NCI-H2029 treated with DMSO at 0.1 percent for 48 hours (cell line): Measurements from ENCODE around the gene NLRP1.

Source experiments
- DNase-seq: peaks from one replicate; lab custom pipeline; 2025; lab: John Stamatoyannopoulos, UW

The NLRP1 gene

DNA sequence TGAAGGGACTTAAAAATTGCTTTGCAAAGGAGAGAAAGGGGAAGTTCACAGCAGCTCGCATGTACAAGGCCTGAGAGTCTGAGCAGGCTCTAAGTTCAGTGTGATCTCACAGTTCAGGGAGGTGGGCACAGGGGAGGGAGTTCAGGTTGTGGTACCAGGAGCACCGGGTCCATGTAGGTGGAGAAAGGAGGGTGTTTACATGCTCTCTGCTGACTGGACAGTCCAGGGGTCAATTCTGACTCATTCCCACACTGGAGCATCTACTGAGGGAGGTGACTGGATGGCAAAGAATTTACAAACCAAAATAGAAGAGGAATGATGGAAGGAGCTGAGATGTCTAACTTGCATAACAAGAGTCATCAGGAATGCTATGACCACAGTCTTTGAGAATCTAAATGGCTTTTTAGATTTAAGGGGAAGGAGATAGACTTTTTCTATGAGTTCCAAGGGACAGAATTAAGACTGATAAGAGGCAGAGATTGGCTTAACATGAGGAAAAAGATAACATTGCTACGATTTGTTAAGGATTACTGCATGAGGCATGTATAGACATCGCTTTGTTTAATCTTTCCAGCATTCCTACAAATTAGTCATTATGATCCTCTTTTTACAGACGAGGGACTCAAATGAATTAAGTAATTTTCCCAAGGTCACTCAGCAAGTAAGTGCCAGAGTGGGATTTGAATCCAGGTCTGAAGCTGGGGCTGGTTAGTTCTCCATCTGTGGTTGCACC lies 68.1 kb downstream of the NLRP1 start:
- no peak for DNase-seq

DNA sequence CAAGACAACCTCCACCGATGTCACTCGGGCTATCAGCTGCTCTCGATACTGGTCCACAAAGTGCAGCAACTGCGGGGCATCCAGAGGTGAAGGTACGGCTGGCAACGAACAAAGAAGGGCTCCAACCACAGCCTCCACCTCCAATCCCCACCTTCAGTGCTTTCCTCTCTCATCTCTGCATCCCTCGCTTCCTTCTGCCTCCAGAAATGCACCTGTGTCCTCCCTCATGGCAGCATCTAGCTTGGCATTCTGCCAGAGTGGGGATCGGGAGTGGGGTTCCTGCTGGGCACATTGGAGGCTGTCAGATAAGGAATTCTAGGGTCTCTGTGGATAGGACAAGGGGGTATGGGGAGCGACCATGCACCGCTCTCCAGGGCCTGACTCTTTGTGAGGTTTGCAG lies 69.3 kb downstream of the NLRP1 start:
- no peak for DNase-seq

DNA sequence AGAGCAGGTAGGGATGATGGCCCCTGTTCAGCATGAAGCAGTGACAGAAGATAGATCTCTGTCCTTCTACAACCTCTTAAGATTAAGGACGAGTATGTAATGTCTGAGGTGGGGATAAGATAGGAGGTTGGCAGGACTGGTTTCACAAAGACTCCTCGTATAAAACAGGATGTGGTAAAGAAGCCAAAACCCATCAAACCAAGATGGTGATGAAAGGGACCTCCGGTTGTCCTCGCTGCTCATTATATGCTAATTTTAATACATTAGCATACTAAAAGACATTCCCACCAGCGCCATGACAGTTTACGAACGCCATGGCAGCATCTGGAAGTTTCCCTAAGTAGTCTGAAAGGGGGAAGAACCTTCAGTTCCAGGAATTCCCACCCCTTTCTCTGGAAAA lies 70.7 kb downstream of the NLRP1 start:
- no peak for DNase-seq

DNA sequence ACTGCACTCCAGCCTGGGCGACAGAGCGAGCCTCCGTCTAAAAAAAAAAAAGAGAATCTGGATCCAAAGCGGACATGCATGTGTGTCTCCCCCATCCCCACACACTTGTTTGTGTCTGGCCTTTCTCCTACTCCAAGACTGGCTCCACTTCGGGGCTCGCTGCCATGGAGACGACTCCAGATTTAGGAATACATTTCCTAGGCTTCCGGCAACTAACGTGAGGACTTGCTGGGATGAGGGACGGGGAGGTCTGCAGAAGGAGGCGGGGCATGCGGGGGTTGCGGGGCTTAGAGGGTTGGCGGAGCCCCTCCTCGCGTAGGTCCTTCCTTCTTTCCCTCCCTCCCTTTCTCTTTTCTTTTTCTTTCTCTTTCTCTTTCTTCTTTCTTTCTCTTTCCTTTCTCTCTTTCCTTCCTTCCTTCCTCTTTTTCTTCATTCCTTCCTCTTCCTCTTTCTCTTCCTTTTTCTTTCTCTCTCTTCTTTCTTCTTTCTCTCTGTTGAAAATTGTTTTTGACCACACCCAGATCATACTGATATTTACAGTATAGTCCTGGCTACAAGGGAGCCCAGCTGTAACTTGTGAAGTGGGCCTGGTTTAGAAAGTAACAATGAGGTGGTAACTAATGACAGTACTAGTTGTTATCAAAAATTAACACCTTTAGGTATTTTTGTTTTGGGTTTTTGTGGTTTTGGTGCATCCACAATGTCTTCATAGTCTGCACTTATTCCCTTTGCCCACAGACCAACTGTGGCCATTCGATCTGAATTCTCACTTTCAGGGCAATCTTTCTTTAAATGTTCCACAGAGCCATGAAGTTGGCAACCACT lies 72.7 kb downstream of the NLRP1 start:
- DNase-seq, result no peak

DNA sequence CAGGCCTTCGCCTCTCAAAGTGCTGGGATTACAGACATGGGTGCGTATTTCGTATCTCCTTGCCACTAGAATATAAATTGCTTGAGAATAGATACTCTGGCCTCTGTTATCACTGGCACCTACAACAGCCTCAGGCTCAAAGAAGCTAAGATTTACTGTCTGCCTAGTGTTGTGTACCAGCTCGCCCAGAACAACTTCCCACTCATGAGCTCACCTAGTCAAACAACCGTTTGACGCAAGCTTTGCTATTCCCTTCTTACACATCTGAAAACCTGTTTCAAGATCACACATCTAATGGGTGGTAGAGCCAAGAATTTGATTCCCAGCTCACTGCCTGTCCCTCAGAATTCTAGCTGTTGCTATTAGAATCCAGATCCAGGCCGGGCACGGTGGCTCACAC lies 73.5 kb downstream of the NLRP1 start:
- no peak for DNase-seq

DNA sequence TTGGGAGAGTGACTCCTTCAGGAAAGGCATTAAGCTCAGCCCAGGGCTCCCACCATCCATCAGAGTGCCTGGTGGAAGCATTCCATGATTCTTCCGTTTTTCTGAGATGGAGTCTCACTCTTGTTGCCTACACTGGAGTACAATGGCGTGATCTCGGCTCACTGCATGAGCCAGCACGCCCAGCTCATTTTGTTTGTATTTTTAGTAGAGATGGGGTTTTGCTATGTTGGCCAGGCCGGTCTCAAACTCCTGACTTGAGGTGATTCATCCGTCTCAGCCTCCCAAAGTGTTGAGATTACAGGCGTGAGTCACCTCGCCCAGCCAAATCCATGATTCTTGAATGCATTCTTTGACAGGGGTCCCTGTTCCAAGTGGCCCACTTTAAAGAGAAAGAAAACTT lies 74.8 kb downstream of the NLRP1 start:
- DNase-seq, result no peak

DNA sequence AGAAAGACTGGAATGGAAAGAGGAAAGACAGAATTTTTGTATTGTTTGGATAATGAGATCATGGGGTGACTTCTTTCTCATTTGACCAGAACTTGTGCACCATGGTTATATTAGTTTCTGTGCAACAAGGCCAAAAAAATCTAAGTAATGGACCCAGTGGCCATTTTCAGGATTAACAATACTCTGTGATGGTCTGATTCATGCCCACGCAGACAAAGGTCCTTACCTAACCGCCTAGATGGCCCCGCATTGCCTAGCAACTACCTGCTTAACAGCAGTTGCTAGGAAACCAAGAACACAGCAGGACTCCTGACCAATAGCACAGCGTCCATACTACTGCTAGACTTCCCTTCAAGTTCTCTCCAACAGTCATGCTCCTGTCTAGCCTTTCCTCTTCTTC lies 75.5 kb downstream of the NLRP1 start:
- DNase-seq, result no peak

DNA sequence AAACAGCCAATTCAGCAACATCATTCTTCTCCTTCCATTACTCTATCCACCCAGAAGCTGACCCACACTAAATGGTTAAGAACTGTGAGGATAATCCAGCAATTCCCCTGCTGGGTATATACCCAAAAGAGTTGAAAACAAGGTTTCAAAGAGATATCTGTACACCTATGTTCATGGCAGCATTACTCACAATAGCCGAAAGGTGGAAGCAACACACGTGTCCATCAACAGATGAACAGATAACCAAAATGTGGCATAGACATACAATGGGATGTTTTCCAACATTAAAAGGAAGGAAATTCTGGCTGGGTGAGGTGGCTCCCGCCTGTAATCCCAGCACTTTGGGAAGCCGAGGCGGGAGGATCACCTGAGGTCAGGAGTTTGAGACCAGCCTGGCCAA lies 78.0 kb downstream of the NLRP1 start:
- no peak for DNase-seq

DNA sequence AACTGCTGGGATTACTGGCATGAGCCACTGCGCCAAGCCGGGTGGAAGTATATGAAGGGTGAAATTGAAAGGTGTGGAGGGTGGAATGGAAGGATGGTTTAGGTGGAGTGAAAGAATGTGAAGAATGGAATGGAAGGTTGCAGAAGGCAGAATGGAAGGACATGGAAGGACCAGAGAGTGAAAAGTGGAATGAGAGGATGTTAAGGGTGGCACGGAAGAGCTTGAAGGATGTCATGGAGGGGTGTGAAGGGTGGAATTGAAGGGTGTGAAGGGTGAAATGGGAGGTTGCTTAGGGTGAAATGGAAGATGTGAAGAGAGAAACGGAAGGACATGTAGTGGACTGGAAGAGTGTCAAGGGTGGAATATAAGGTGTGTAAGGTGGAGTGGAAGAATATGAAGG lies 81.8 kb downstream of the NLRP1 start:
- DNase-seq, result no peak

DNA sequence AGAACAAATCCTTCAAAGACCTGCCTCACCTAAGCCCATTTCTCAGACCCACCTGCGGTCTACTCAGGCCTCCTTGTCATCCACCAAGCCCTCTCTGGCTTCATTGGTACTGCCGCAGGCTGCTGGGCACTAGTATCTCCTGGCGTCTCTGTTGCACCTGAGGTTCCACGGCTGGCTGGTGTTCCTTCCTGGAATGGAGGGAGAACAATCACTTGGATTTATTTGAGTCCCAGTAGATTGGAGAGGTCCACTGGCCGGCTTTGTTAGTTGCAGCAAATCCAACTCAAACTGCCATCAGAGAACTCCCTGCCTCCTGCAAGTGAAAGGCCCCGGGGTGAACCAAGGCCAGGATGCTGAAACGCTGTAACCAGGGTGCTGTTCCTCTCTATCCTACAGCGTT lies 82.6 kb downstream of the NLRP1 start:
- no peak for DNase-seq

DNA sequence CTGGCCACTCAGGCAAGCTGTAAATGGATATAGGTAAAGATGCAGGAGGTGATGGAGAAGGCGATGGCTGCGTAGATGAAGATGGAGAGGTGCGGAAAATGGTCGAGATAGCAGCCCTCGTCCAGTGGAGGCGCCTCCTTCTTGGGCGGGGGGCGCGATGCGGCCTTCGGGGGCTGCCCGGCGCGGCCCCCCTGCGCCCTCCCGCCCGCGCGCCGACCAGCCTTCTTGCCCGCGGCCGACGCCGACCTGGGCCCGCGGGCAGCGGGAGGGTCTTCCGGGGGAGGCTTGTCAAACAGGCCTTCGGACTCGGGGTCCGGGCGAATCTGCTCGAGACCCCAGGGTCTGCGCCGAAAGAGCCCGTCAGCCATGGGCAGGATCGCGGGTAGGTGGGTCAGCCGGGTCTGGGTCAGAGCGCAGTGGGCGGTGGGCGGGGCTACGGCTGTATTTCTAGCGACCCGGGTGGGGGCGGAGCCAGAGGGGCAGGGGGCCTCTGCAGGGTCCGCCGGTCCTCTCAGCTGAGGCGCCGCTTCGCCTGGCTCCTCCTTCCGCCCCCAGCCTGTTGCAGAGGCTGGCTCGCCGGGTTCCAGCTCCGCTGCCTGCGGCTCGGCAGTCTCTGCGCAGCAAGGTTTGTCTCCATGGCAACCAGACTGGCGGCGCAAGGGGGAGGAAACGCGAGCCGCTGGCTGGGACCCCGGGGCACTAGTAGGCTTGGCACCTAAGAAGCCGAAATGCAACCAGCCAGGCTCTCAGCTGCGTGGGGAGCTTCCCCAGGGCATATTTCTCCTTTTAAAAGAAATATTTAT lies 83.5 kb downstream of the NLRP1 start:
- peak; percentile 15 for DNase-seq

DNA sequence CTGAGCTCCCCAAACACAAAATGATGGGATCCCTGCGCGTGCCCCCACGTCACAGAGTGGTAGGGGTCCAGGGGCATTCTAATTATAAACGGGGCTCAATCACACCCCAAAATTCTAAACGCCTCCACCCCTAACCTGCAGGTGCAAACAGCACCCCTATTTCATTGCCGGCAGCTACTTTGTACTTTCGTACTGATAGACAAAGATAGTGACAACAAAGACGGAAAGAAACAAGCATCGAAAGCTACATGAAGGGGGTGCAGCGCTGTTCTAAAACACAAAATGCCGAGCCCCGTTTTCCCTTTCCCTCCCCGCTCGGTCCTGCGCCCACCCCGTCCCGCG lies 84.1 kb downstream of the NLRP1 start:
- DNase-seq, result no peak

DNA sequence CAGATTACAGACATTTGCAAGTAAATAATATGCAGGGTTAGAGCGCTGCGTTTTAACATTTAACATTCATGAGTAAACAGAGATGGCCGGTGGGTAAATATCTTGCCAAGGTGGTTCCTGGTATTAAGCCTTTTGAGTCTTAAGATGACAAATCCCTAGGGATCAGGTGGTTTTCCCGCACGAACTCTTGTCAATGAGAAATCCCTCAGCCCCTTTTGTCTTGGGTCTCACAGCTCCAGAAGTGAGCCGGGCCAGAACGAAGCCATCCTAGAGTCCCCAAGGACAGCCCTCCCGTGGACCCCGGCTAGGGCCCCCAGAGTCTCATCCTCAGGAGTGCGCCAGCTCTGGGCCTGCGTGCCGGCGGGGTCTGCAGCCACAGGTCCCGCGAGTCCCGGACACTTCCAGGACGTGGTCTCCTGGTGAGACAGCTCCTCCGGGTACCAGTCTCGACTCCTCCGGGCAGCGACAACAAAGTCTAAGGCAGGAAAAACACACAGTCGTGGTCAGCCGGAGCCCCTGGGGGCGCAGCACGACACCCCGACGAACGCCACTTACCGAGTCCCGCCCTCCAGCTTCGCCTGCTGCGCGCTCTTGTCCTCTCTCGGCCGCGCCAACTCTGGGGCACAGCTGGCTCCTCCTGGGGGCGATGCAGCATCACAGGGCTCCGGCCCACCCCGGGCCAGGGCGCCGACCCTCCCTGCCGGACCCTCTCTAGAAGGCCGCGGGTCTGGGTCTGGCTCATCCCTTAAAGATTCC lies 84.7 kb downstream of the NLRP1 start:
- no peak for DNase-seq

DNA sequence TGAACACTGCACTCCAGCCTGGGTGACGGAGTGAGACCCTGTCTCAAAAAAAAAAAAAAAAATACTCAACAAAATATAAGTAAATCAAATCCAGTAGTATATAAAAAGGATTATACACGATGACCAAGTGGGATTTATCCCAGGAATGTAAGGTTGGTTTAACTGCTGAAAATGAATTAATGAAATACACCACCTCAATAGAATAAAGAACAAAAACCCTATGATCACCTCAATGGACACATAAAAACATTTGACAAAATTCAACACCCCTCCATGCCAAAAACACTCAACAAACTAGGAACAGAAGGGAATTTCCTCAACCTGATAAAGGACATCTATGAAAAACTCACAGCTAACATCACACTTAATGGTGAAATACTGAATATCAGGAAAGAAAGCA lies 91.3 kb downstream of the NLRP1 start:
- no peak for DNase-seq

DNA sequence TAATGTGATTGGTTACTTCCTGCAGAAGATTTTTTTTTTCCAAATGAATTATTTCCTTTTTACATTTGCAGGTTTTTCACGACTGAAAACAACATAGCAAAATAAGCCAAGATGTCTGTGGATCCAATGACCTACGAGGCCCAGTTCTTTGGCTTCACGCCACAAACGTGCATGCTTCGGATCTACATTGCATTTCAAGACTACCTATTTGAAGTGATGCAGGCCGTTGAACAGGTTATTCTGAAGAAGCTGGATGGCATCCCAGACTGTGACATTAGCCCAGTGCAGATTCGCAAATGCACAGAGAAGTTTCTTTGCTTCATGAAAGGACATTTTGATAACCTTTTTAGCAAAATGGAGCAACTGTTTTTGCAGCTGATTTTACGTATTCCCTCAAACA lies 95.6 kb downstream of the NLRP1 start:
- DNase-seq, result no peak

DNA sequence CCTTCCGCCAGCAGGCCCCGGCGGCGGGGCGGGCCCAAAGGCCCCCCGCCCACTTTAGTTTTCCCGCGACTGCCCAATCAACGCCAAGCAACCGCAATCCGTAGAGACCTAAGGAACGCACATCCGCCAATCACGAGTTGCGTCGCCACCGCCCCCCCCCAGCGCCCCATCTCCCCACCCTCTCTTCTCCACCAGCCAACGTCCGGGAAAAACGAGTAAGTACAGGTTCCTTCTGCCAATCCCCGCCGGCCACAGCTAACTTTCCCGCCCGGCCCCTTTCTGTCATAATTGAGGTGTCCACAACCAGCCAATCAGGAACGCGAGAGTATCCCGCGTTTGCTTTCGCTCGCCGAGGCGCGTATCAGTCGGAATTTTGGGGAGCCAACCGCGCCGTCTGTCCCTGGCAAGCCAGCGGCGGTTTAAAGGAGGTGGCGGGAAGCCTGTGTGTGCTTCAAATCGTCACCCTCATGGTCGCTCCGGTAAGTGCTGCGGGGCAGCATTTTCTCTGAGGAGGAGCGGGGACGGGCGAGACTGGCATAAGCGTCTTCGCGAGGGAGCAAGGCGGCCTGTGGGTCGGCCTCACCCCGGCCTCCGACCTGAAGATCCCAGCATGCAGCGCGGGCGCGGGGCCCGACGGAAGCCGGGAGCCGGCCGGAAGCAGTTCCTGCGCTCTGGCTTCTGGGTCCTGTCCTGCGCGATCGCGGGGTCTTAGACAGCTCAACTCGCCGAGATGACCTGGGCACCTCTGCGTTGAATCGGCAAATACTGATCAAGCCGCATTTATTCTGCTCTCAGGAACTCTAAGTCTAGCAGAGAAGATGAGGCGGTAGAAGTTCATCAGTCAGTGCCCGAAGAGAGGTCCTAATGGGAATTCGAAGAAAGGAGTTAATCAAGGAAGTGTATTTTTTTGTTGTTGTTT lies 97.8 kb downstream of the NLRP1 start, which contains the start of gene MIS12:
Gene MIS12, plus strand, starts transcription at position 361 of the 919 bp plus-strand sequence. CDS start 2,297 bp downstream, outside the sequence.
- DNase-seq, result peak; percentile 90

DNA sequence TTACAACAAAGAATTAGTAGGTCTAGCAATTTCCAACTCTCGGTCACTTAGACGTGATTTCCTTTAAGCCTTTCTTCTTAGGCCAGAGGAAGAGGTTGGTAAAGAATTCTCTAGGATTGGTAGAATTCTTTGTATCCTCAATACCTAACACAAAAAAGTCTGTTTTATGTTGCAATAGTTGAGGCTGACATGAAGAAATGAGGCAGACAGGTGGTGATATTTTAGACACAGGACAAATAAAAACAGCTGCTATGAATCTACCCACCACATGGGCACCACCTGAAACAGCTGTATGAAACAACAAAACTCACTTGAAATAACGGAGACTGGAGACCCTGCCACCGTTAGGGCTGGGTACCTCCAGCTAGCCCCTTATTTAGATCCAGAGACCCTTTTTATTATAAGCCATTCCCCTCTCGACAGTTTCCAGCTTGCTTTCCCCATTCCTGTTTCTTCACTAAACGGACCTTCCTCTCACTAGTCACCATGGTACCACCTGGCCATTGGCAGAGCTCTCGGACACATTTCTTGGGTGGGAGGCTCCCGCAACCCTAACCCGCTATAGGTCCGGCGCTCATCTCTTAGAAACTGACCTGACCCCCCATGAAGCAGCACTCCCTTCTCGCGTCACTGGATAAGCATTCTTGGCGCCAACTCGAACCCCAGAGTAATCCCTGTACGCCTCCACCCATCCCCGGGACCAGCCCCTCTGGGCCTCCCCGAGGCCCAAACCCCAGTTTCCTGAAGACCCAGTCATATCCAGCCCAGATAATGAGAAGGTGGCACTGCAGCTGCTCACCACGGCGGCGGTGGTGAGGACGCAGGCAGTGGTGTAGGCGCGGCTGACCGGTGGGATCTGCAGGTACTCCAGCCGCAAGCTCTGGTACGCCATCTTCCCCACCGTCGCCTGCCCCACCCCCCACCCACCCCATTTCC lies 98.8 kb downstream of the NLRP1 start, which contains the start of gene DERL2:
Gene DERL2, minus strand, starts transcription at position 909 of the 936 bp plus-strand sequence. Its CDS starts 17 bp downstream, at position 892.
- no peak for DNase-seq

DNA sequence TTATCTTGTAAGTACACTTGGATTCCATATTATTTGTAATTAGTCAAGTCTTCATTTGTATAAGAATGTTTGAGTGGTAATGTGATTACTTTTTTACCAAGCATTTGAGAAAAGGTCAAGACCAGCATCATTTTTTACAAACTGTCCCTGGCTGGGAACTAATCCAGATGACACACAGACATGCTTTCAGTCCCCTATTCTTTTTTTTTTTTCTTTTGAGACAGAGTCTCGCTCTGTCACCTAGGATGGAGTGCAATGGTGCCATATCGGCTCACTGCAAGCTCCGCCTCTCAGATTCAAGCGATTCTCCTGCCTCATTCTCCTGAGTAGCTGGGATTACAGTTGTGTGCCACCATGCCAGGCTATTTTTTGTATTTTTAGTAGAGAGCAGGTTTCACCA lies 102.9 kb downstream of the NLRP1 start:
- no peak for DNase-seq

DNA sequence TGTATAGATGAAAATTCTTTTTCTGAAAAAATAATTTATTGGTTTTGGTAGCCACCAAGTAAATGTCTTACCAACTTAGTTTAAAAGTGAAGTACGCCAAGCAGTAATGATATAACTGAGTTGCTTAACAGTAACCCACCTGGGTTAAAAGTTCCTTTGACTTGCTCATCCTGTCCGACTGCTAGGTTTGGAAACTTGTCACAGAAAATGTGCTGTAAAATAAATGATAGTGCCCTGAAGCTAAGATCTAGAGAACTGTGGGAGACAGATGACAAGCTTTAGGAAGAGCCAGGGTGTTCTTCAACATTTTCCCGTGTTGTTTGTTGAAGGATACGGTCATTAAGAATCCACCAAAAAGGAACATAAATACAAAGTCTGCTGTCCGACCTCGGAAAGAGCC lies 103.3 kb downstream of the NLRP1 start:
- no peak for DNase-seq

DNA sequence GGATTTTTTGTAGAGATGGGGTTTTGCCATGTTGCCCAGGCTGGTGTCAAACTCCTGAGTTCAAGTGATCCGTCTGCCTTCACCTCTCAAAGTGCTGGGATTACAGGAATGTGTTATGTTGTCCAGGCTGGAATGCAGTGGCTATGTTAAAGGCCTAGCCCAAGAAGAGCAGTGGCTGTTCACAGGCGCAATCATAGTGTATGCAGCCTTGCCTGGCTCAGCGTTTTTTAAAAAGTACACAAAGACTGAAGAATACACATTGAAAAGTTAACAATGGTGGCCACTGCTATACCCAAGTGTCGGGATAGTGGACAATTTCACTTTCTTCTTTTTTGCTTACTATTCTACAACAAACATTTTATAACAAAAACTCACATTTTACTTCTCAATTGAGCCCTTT lies 105.3 kb downstream of the NLRP1 start:
- DNase-seq, result no peak
